MM.1S (cell line): Measurements from ENCODE around the gene B3GALT2.

Experiments used
- EZH2 ChIP-seq: fragments of 300-600 bp; sonication (generic); optimal IDR thresholded peaks from 2 replicates; pipeline ENCODE3; 2017; ENCODE audit warnings: low read depth, mild to moderate bottlenecking, antibody characterized with exemption, low read length, mixed read lengths
- EZH2phosphoT487 ChIP-seq: fragments of 300-600 bp; sonication (generic); IDR thresholded peaks from 2 replicates; pipeline ENCODE4 v1.6.1; 2018; ENCODE audit warnings: antibody characterized with exemption, low read length
- TF ChIP-seq, protein P1 (sequence below): fragments of 300-600 bp; sonication (generic); IDR thresholded peaks from 2 replicates; pipeline ENCODE4 v1.5.1; 2016; ENCODE audit warnings: antibody characterized with exemption, low read length, mixed read lengths

DNA sequence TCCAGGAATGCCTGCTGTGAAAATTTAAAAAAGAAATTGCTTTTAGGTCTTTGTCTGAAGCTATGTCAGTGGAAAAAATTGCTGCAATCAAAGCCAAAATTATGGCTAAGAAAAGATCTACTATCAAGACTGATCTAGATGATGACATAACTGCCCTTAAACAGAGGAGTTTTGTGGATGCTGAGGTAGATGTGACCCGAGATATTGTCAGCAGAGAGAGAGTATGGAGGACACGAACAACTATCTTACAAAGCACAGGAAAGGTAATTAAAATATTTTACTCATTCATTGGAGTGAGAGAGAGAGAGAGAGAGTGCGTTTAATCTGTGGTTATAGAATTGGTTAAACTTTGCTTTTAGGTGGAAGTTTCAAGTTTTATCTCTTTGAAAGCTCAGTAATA lies 44.6 kb downstream of the B3GALT2 start:
- no peak for TF ChIP-seq EZH2
- TF ChIP-seq, protein P1, sequence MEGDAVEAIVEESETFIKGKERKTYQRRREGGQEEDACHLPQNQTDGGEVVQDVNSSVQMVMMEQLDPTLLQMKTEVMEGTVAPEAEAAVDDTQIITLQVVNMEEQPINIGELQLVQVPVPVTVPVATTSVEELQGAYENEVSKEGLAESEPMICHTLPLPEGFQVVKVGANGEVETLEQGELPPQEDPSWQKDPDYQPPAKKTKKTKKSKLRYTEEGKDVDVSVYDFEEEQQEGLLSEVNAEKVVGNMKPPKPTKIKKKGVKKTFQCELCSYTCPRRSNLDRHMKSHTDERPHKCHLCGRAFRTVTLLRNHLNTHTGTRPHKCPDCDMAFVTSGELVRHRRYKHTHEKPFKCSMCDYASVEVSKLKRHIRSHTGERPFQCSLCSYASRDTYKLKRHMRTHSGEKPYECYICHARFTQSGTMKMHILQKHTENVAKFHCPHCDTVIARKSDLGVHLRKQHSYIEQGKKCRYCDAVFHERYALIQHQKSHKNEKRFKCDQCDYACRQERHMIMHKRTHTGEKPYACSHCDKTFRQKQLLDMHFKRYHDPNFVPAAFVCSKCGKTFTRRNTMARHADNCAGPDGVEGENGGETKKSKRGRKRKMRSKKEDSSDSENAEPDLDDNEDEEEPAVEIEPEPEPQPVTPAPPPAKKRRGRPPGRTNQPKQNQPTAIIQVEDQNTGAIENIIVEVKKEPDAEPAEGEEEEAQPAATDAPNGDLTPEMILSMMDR, result no peak
- no peak for TF ChIP-seq EZH2phosphoT487
